T-helper 9 cell (primary cell): ENCODE data around the gene TAS2R9.
"Not testable (repeated sequence)": the region's sequence is repeated elsewhere in the genome, so short reads cannot be mapped to it uniquely, and the experiment has no call there.

ENCODE experiments used
- DNase-seq: peaks from one replicate; pipeline ENCODE4 v3.0.0-alpha.2; 2020
- total RNA-seq, 2 donors: gene quantifications; one replicate each; lab custom pipeline; 2026; lab: John Stamatoyannopoulos, UW

The TAS2R9 gene
- total RNA-seq, result 0 to 0.35 reads per million in 2 donors

GRCh38 chr12:10810068-10810467 is at the start of gene TAS2R9:
Gene TAS2R9 (minus strand): TSS chr12:10810168. CDS start chr12:10810075, 93 bp downstream.
- no peak for DNase-seq

- no peak for DNase-seq
Observed at GRCh38 chr12:10855807-10856206, 45.8 kb upstream of the TAS2R9 start.

- DNase-seq, result no peak
Observed at GRCh38 chr12:10853776-10854175, 43.8 kb upstream of the TAS2R9 start.

GRCh38 chr12:10851243-10851858 is 41.4 kb upstream of the TAS2R9 start:
- no peak for DNase-seq

GRCh38 chr12:10849425-10849878 is 39.5 kb upstream of the TAS2R9 start, which contains the start of gene PRR4:
Gene PRR4 (minus strand): TSS chr12:10849475. CDS start chr12:10849437, 38 bp downstream.
- DNase-seq, result no peak

GRCh38 chr12:10847744-10848143 is 37.8 kb upstream of the TAS2R9 start:
- DNase-seq, result no peak

- DNase-seq, result no peak
Observed at GRCh38 chr12:10842862-10843261, 32.9 kb upstream of the TAS2R9 start.

- no peak for DNase-seq
Observed at GRCh38 chr12:10838461-10838860, 28.5 kb upstream of the TAS2R9 start.

- no peak for DNase-seq
Observed at GRCh38 chr12:10829994-10830393, 20.0 kb upstream of the TAS2R9 start.

- no peak for DNase-seq
Observed at GRCh38 chr12:10826258-10826657, 16.3 kb upstream of the TAS2R9 start, which contains the start of gene TAS2R10. Gene TAS2R10 (minus strand): TSS chr12:10826358. CDS start chr12:10826269, 89 bp downstream.

GRCh38 chr12:10824957-10825356 is 15.0 kb upstream of the TAS2R9 start:
- no peak for DNase-seq

GRCh38 chr12:10811883-10812536 is 2.0 kb upstream of the TAS2R9 start:
- DNase-seq, result no peak

- DNase-seq, result no peak
Observed at GRCh38 chr12:10807186-10807585, 2.8 kb downstream of the TAS2R9 start, which contains the start of gene TAS2R8. Gene TAS2R8 (minus strand): TSS chr12:10807286. CDS start chr12:10806980, 306 bp downstream.

GRCh38 chr12:10802587-10802986 is 7.4 kb downstream of the TAS2R9 start, which contains the start of gene TAS2R7:
Gene TAS2R7 (minus strand): TSS chr12:10802627. CDS start chr12:10802570, 57 bp downstream.
- DNase-seq, result no peak

GRCh38 chr12:10801741-10802140 is 8.2 kb downstream of the TAS2R9 start:
- no peak for DNase-seq

GRCh38 chr12:10794222-10794621 is 15.7 kb downstream of the TAS2R9 start:
- DNase-seq, result no peak

- DNase-seq, result not testable (repeated sequence)
Observed at GRCh38 chr12:10791769-10792168, 18.2 kb downstream of the TAS2R9 start.

- no peak for DNase-seq
Observed at GRCh38 chr12:10783252-10783651, 26.7 kb downstream of the TAS2R9 start.

GRCh38 chr12:10779103-10779502 is 30.9 kb downstream of the TAS2R9 start:
- no peak for DNase-seq

- DNase-seq, result no peak
Observed at GRCh38 chr12:10771132-10771733, 38.7 kb downstream of the TAS2R9 start.

- no peak for DNase-seq
Observed at GRCh38 chr12:10759657-10760056, 50.3 kb downstream of the TAS2R9 start.
